GM21737 (cell line): ENCODE measurements around the gene CDK6.

Experiments
- ATAC-seq: cut with Tn5 transposase; IDR thresholded peaks from one replicate; pipeline ENCODE4 v1.9.1; 2021; ENCODE audit warnings: mild to moderate bottlenecking, moderate library complexity; ENCODE audit not compliant: unreplicated experiment

CDK6 gene

GRCh38 chr7:92740134-92740533 is 96.2 kb downstream of the CDK6 start:
- ATAC-seq = no peak

GRCh38 chr7:92739091-92739490 is 97.3 kb downstream of the CDK6 start:
- ATAC-seq = no peak

GRCh38 chr7:92737706-92738105 is 98.7 kb downstream of the CDK6 start:
- peak; percentile 81 for ATAC-seq

GRCh38 chr7:92736870-92737269 is 99.5 kb downstream of the CDK6 start:
- no peak for ATAC-seq

GRCh38 chr7:92735707-92736106 is 100.7 kb downstream of the CDK6 start:
- no peak for ATAC-seq

- ATAC-seq = no peak
Observed at GRCh38 chr7:92732316-92733036, 103.9 kb downstream of the CDK6 start.

- no peak for ATAC-seq
Observed at GRCh38 chr7:92731335-92732063, 104.9 kb downstream of the CDK6 start.

- no peak for ATAC-seq
Observed at GRCh38 chr7:92730808-92731207, 105.6 kb downstream of the CDK6 start.

- ATAC-seq = no peak
Observed at GRCh38 chr7:92729751-92730150, 106.6 kb downstream of the CDK6 start.

GRCh38 chr7:92729172-92729571 is 107.2 kb downstream of the CDK6 start:
- no peak for ATAC-seq

- ATAC-seq = no peak
Observed at GRCh38 chr7:92727755-92728154, 108.6 kb downstream of the CDK6 start.

GRCh38 chr7:92725161-92725925 is 111.0 kb downstream of the CDK6 start:
- ATAC-seq = no peak

GRCh38 chr7:92723943-92724342 is 112.4 kb downstream of the CDK6 start:
- ATAC-seq = no peak

GRCh38 chr7:92723205-92723604 is 113.2 kb downstream of the CDK6 start:
- ATAC-seq = no peak

GRCh38 chr7:92722541-92722940 is 113.8 kb downstream of the CDK6 start:
- no peak for ATAC-seq

- peak; percentile 49 for ATAC-seq
Observed at GRCh38 chr7:92720604-92721350, 115.6 kb downstream of the CDK6 start.

GRCh38 chr7:92717993-92718716 is 118.2 kb downstream of the CDK6 start:
- ATAC-seq = peak; percentile 65

GRCh38 chr7:92717623-92717992 is 118.8 kb downstream of the CDK6 start:
- no peak for ATAC-seq

GRCh38 chr7:92716825-92717580 is 119.4 kb downstream of the CDK6 start:
- ATAC-seq = no peak

GRCh38 chr7:92715963-92716362 is 120.4 kb downstream of the CDK6 start:
- no peak for ATAC-seq
